WTC11 (cell line): ENCODE data around the gene APOA1. TPM values are rescaled to one million over a fixed set of nuclear protein-coding genes. Genes with fewer than 3 reads are reported as not detected.

ENCODE experiments used
- ATAC-seq: fragments of 200-7000 bp; cut with Tn5 transposase; 2 replicates; pipeline ENCODE4 v1.10.0; 2021; ENCODE audit warnings: mild to moderate bottlenecking, moderate library complexity
- CTCF ChIA-PET: fragments of 300-600 bp; sonication (Branson Sonifier 250); formaldehyde crosslinking; loops from one replicate; lab custom pipeline; 2021; ENCODE audit warnings: antibody characterized with exemption; lab: Charles Lee
- POLR2A ChIA-PET: fragments of 350-600 bp; sonication (Branson Sonifier 250); formaldehyde crosslinking; loops from one replicate; lab custom pipeline; 2021; ENCODE audit warnings: antibody characterized with exemption; lab: Charles Lee
- DNase-seq: peaks from one replicate; pipeline ENCODE4 v3.0.0; 2021; ENCODE audit warnings: low spot score
- H3K27ac Mint-ChIP-seq: 2 replicates; pipeline ENCODE4 v1.8.0; 2021; ENCODE audit warnings: mixed read lengths
- H3K27me3 Mint-ChIP-seq: 2 replicates; pipeline ENCODE4 v1.8.0; 2021; ENCODE audit warnings: low read depth, mild to moderate bottlenecking, moderate library complexity, mixed read lengths
- H3K36me3 Mint-ChIP-seq: 2 replicates; pipeline ENCODE4 v1.8.0; 2021; ENCODE audit warnings: mixed read lengths
- H3K4me1 Mint-ChIP-seq: 2 replicates; pipeline ENCODE4 v1.8.0; 2022; ENCODE audit warnings: mixed read lengths
- H3K4me3 Mint-ChIP-seq: 2 replicates; pipeline ENCODE4 v1.8.0; 2021; ENCODE audit warnings: mild to moderate bottlenecking, moderate library complexity, mixed read lengths
- H3K9me3 Mint-ChIP-seq: 2 replicates; pipeline ENCODE4 v1.8.0; 2021; ENCODE audit warnings: mixed read lengths
- AFF4 ChIP-seq: sonication (generic); formaldehyde crosslinking; IDR thresholded peaks from 2 replicates; pipeline ENCODE4 v1.8.1; 2023; ENCODE audit warnings: mild to moderate bottlenecking, missing genetic modification reagents, borderline replicate concordance
- ARID4B ChIP-seq: sonication (generic); formaldehyde crosslinking; IDR thresholded peaks from 2 replicates; pipeline ENCODE4 v1.8.0; 2023; ENCODE audit warnings: missing genetic modification reagents, mild to moderate bottlenecking, borderline replicate concordance
- ATF3 ChIP-seq: sonication (generic); formaldehyde crosslinking; conservative IDR thresholded peaks from 2 replicates; pipeline ENCODE4 v1.8.1; 2022; ENCODE audit warnings: mild to moderate bottlenecking, missing genetic modification reagents
- CDX4 ChIP-seq: fragments of 250-450 bp; sonication (Bioruptor Pico); IDR thresholded peaks from 2 replicates; pipeline ENCODE4 v1.9.0; 2021; ENCODE audit warnings: moderate library complexity, mild to moderate bottlenecking, inconsistent platforms, borderline replicate concordance
- CREM ChIP-seq: sonication (generic); formaldehyde crosslinking; IDR thresholded peaks from 2 replicates; pipeline ENCODE4 v1.8.1; 2022; ENCODE audit warnings: mild to moderate bottlenecking, missing genetic modification reagents, moderate library complexity
- E2F1 ChIP-seq: sonication (generic); formaldehyde crosslinking; IDR thresholded peaks from 2 replicates; pipeline ENCODE4 v1.8.0; 2022; ENCODE audit warnings: mild to moderate bottlenecking, missing genetic modification reagents
- FOXJ3 ChIP-seq: sonication (generic); formaldehyde crosslinking; IDR thresholded peaks from 2 replicates; pipeline ENCODE4 v1.9.0; 2021; ENCODE audit warnings: missing genetic modification reagents, mild to moderate bottlenecking, borderline replicate concordance
- FOXP1 ChIP-seq: sonication (generic); formaldehyde crosslinking; IDR thresholded peaks from 2 replicates; pipeline ENCODE4 v1.8.0; 2022; ENCODE audit warnings: missing genetic modification reagents, mild to moderate bottlenecking, moderate library complexity, borderline replicate concordance
- MXD4 ChIP-seq: fragments of 250-450 bp; sonication (Bioruptor Pico); IDR thresholded peaks from 2 replicates; pipeline ENCODE4 v1.8.0; 2021; ENCODE audit warnings: mild to moderate bottlenecking, moderate library complexity, borderline replicate concordance
- MYBL2 ChIP-seq: sonication (generic); formaldehyde crosslinking; IDR thresholded peaks from 2 replicates; pipeline ENCODE4 v1.8.1; 2023; ENCODE audit warnings: mild to moderate bottlenecking, moderate library complexity, missing genetic modification reagents
- NFYB ChIP-seq: sonication (generic); formaldehyde crosslinking; conservative IDR thresholded peaks from 2 replicates; pipeline ENCODE4 v1.8.0; 2022; ENCODE audit warnings: low read depth, missing genetic modification reagents
- NR3C1 ChIP-seq: sonication (generic); formaldehyde crosslinking; conservative IDR thresholded peaks from 2 replicates; pipeline ENCODE4 v1.8.1; 2023; ENCODE audit warnings: low read depth, mild to moderate bottlenecking, missing genetic modification reagents
- PRRX2 ChIP-seq: fragments of 250-450 bp; sonication (Bioruptor Pico); IDR thresholded peaks from 2 replicates; pipeline ENCODE4 v1.8.0; 2021; ENCODE audit warnings: mild to moderate bottlenecking
- SMAD4 ChIP-seq: sonication (generic); formaldehyde crosslinking; IDR thresholded peaks from 2 replicates; pipeline ENCODE4 v1.8.0; 2022; ENCODE audit warnings: mild to moderate bottlenecking, missing genetic modification reagents
- TEAD1 ChIP-seq: sonication (generic); formaldehyde crosslinking; IDR thresholded peaks from 2 replicates; pipeline ENCODE4 v1.8.0; 2022; ENCODE audit warnings: mild to moderate bottlenecking, missing genetic modification reagents
- ZBTB43 ChIP-seq: sonication (generic); formaldehyde crosslinking; IDR thresholded peaks from 2 replicates; pipeline ENCODE4 v1.8.1; 2023; ENCODE audit warnings: mild to moderate bottlenecking, missing genetic modification reagents
- ZNF121 ChIP-seq: sonication (generic); formaldehyde crosslinking; IDR thresholded peaks from 2 replicates; pipeline ENCODE4 v1.8.0; 2023; ENCODE audit warnings: missing genetic modification reagents
- ZNF263 ChIP-seq: sonication (generic); formaldehyde crosslinking; IDR thresholded peaks from 2 replicates; pipeline ENCODE4 v1.8.1; 2022; ENCODE audit warnings: low read depth, mild to moderate bottlenecking, moderate library complexity, missing genetic modification reagents
- ZNF425 ChIP-seq: fragments of 250-450 bp; sonication (Bioruptor Pico); conservative IDR thresholded peaks from 2 replicates; pipeline ENCODE4 v1.9.0; 2021; ENCODE audit warnings: mild to moderate bottlenecking
- total RNA-seq: library from RNA; stranded (reverse); gene quantifications from 3 replicates; pipeline ENCODE4 v1.2.3, GENCODE V29; 2021

The APOA1 gene
- total RNA-seq, 1 experiment from 2014 or later, result 2.1 TPM

- no peak for ATAC-seq
- Mint-ChIP-seq H3K27ac (no peak overlapping the region), H3K4me3 (no peak overlapping the region), H3K36me3 (no peaks in the 10 kb centered on the region), H3K27me3 (peaks cover 17% of the 10 kb centered on the region), H3K4me1 (peaks cover 12% of the 10 kb centered on the region; the same call in 1 of the 2 replicates), H3K9me3 (no peaks in the 10 kb centered on the region)
- TF ChIP-seq CDX4 (CRISPR knock-in tag) (no peak), ZNF121 (no peak), ZNF425 (no peak), ATF3 (CRISPR knock-in tag) (no peak), MXD4 (no peak), CREM (CRISPR knock-in tag) (no peak), NR3C1 (CRISPR knock-in tag) (no peak), E2F1 (CRISPR knock-in tag) (no peak), NFYB (CRISPR knock-in tag) (no peak), AFF4 (CRISPR knock-in tag) (no peak), FOXP1 (CRISPR knock-in tag) (no peak), ZBTB43 (CRISPR knock-in tag) (no peak), FOXJ3 (CRISPR knock-in tag) (no peak), ARID4B (CRISPR knock-in tag) (no peak), ZNF263 (no peak), SMAD4 (CRISPR knock-in tag) (no peak), TEAD1 (CRISPR knock-in tag) (no peak), PRRX2 (CRISPR knock-in tag) (no peak), MYBL2 (CRISPR knock-in tag) (no peak)
- CTCF ChIA-PET, result interaction anchor here (1.7 to 8.7 kb wide), 2 partner anchors 41 kb away, joined by 3 to 358 read pairs; partner anchors contain the start of gene APOA1
- no peak for DNase-seq
- POLR2A ChIA-PET, result no interaction called here
Observed at GRCh38 chr11:116794851-116795250, 42.6 kb downstream of the APOA1 start.
